Kidney epithelial cell (primary cell): Measurements from ENCODE around the gene TTLL6. TPM values are rescaled to one million over a fixed set of nuclear protein-coding genes. Genes with fewer than 3 reads are reported as not detected.
"Not testable (repeated sequence)": the region's sequence is repeated elsewhere in the genome, so short reads cannot be mapped to it uniquely, and the experiment has no call there.

Experiments
- DNase-seq: peaks from one replicate; pipeline ENCODE4 v3.0.0-alpha.2; 2010; ENCODE audit warnings: low read depth
- H3K27me3 ChIP-seq: 2 replicates; pipeline ENCODE4 v1.6.0; 2011; ENCODE audit warnings: low read length; ENCODE audit not compliant: control insufficient read depth, insufficient read depth
- H3K36me3 ChIP-seq: 2 replicates; pipeline ENCODE4 v1.5.1; 2011; ENCODE audit warnings: low read length; ENCODE audit not compliant: control insufficient read depth, insufficient read depth
- H3K4me3 ChIP-seq: 2 replicates; pipeline ENCODE4 v1.5.1; 2011; ENCODE audit warnings: low read depth, mild to moderate bottlenecking, control low read depth, low read length
- total RNA-seq: library from RNA; depleted of rRNA; stranded (reverse); fragments of >200 nt; gene quantifications from 2 replicates; pipeline ENCODE4 v1.2.3, GENCODE V29; 2015
- TF ChIP-seq, protein P1 (sequence below): IDR thresholded peaks from 2 replicates; pipeline ENCODE4 v1.5.1; 2011; ENCODE audit warnings: mild to moderate bottlenecking, moderate library complexity, low read length, control low read depth, inconsistent platforms; ENCODE audit not compliant: insufficient read depth, poor library complexity, severe bottlenecking

TTLL6 gene
- total RNA-seq, 1 donor from 2014 or later = not detected

DNA sequence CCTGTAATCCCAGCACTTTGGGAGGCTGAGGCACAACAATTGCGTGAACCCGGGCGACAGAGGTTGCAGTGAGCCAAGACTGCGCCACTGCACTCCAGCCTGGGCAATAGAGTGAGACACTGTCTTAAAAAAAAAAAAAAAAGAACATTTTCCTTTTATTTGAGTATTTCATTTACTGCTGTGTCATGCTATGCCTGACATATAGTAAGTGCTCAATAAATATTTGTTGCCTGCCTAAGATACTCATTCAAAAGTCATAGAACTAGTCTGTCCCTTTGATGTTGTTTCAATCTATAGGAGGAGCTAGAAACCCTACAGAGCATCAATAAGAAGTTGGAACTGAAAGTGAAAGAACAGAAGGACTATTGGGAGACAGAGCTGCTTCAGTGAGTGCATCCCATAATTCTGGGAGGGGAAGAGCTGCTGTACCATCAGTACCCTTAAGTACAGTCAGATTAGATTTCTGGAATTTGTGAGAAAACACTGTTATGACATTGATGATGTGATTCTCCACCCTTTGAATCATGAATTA lies 33.8 kb upstream of the TTLL6 start:
- TF ChIP-seq, protein P1, sequence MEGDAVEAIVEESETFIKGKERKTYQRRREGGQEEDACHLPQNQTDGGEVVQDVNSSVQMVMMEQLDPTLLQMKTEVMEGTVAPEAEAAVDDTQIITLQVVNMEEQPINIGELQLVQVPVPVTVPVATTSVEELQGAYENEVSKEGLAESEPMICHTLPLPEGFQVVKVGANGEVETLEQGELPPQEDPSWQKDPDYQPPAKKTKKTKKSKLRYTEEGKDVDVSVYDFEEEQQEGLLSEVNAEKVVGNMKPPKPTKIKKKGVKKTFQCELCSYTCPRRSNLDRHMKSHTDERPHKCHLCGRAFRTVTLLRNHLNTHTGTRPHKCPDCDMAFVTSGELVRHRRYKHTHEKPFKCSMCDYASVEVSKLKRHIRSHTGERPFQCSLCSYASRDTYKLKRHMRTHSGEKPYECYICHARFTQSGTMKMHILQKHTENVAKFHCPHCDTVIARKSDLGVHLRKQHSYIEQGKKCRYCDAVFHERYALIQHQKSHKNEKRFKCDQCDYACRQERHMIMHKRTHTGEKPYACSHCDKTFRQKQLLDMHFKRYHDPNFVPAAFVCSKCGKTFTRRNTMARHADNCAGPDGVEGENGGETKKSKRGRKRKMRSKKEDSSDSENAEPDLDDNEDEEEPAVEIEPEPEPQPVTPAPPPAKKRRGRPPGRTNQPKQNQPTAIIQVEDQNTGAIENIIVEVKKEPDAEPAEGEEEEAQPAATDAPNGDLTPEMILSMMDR = no peak
- Histone ChIP-seq H3K36me3 (peaks cover 2% of the 10 kb centered on the region), H3K4me3 (no peak overlapping the region), H3K27me3 (no peaks in the 10 kb centered on the region)
- DNase-seq = no peak

DNA sequence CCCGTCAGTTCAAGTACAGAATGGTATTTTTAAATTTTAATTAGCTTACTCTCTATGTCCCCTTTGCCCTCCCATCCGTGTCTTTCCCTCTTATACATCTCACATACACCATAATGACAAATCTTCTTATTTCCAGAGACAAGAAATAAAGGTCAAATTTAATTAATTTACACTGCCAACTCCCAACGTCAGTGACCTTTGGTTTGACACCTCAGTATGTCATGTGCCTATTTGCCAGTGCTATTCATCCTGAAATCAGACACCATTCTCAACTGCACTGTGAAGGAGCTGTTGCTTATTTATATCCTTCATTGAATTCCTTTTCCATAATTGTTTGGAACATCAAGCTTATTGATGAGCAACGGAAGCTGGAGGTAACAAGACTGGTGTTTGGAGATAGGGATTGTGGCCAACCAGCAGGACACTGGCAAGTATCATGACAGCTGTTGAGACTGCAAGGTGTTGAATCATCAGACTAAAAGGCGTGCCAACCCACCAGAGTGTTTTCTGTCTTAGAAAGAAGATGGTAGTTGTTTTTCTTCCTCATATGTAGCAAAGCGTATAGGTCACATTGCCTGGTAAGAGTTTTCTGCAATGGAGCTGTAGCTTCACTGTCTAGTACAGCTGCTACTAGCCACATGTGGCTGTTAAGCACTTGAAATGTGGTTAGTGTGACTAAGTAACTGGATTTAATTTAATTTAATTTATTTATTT lies 26.3 kb upstream of the TTLL6 start:
- Histone ChIP-seq H3K36me3 (no peaks in the 10 kb centered on the region), H3K4me3 (no peak overlapping the region), H3K27me3 (no peaks in the 10 kb centered on the region)
- no peak for DNase-seq
- TF ChIP-seq, protein P1 = no peak

DNA sequence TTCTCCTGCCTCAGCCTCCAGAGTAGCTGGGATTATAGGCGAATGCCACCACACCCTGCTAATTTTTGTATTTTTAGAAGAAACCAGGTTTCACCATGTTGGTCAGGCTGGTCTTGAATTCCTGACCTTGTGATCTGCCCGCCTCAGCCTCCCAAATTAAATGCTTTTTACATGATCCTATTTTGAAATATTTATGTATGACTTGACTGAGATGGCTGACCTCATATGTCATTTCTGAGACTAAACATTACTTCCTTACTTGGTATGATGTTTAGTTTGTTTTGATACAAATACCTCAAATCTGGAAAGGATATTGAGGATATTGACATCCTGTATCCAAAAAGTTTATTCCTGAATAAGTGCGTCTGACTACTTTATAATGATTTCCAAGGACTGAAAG lies 25.7 kb upstream of the TTLL6 start:
- TF ChIP-seq, protein P1 = no peak
- H3K36me3 ChIP-seq = no peaks in the 10 kb centered on the region
- no peak overlapping the region for H3K4me3 ChIP-seq
- no peaks in the 10 kb centered on the region for H3K27me3 ChIP-seq
- DNase-seq = no peak

DNA sequence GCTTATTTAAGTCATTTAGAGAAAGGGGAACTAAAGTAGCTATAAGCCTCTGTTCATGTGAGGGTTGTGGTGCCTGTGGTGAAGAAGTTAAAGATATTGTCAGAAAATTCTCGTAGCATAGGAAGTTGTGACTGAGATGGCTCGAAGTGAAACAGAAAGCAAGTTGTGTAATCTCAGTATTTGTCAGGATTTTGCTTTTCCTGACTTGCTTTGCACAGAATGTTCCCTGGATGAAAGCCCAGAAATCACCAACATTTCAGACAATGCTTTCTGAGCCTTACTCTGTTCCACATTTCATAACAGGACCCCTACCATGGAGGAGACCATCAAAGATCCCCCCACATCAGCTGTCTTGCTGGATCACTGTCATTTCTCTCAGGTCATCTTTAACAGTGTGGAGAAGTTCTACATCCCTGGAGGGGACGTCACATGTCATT lies 24.4 kb upstream of the TTLL6 start:
- Histone ChIP-seq H3K27me3 (no peaks in the 10 kb centered on the region), H3K36me3 (no peaks in the 10 kb centered on the region), H3K4me3 (no peak overlapping the region)
- TF ChIP-seq, protein P1 = no peak
- DNase-seq = no peak

DNA sequence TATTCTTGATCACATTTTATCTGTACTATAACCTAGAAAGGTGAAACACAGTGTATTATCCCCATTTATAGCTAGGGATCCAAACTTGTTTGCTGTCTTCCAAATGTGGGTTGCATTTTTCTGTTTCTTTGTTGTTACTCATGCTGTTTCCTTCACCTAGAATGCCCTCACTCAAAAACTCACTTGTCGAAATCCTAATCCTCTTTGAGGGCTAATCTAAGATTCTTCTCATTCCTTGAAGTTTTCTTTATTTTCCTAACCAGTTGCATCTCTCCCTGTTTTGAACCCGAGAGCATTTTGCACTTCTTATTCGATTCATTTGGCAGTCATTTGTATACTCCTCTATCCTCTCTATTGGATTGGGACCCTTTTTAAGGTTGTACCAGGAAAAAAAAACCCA lies 23.4 kb upstream of the TTLL6 start:
- Histone ChIP-seq H3K36me3 (no peaks in the 10 kb centered on the region), H3K27me3 (no peaks in the 10 kb centered on the region), H3K4me3 (no peak overlapping the region)
- DNase-seq = no peak
- TF ChIP-seq, protein P1 = no peak

DNA sequence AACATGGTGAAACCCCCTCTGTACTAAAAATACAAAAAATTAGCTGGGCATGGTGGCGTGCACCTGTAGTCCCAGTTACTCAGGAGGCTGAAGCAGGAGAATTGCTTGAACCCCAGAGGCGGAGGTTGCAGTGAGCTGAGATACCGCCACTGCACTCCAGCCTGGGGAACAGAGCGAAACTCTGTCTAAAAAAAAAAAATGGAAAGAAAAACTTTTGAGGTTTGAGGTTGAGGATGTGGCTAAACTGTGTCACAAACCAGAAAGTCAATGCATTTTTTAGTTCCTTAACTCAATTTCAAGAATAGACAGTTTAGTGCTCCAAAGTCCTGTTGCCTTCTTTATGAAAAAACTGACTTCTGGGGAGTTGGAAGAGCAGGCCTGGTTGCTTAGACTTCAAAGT lies 20.4 kb upstream of the TTLL6 start:
- not testable (repeated sequence) for H3K4me3 ChIP-seq, H3K27me3 ChIP-seq, H3K36me3 ChIP-seq, DNase-seq
